ENCODE data around the gene GPR158.

GRCh38 chr10:25398680-25399079, 223.9 kb downstream of the GPR158 start:
- no peak for TF ChIP-seq POLR2A (IDR thresholded peaks at IDR 0.05; ENCODE audit: low read depth, low read length)
- no peak for TF ChIP-seq TAF1 (IDR thresholded peaks at IDR 0.05; ENCODE audit: borderline replicate concordance, low read depth, low read length)

Measured in GM12892 (cell line).